ENCODE measurements around the gene CHPT1. TPM values are rescaled to one million over a fixed set of nuclear protein-coding genes. Genes with fewer than 3 reads are reported as not detected.
"Not testable (repeated sequence)": the region's sequence is repeated elsewhere in the genome, so short reads cannot be mapped to it uniquely, and the experiment has no call there.

The CHPT1 gene
- total RNA-seq, 3 donors from 2014 or later: 86.7 to 98.2 (median 97.2) TPM

DNA sequence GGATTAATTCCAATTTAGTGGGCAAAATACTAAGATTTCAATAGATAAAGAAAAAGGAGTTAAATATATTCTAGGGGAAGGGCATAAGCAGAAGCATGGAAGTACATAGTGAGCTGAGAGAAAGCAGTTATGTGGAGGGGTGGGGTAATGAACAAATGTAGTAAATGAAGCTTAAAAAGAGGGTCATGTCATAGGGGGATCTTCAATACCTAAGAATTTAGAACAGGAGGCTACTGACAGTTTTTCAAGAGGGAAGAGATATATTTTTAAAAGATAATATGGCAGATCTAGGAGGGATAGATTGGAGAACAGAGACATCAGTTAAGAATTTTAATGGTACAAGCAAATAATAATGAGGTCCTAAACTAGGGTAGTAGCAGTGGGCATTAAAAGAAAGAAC is 32.4 kb downstream of the CHPT1 start:
- no peaks in the 10 kb centered on the region for H3K36me3 ChIP-seq (ENCODE audit: low read depth)
- DNase-seq (no peak), ATAC-seq (no peak)
- H3K9me3 ChIP-seq: no peaks in the 10 kb centered on the region
- TF ChIP-seq, protein P1, sequence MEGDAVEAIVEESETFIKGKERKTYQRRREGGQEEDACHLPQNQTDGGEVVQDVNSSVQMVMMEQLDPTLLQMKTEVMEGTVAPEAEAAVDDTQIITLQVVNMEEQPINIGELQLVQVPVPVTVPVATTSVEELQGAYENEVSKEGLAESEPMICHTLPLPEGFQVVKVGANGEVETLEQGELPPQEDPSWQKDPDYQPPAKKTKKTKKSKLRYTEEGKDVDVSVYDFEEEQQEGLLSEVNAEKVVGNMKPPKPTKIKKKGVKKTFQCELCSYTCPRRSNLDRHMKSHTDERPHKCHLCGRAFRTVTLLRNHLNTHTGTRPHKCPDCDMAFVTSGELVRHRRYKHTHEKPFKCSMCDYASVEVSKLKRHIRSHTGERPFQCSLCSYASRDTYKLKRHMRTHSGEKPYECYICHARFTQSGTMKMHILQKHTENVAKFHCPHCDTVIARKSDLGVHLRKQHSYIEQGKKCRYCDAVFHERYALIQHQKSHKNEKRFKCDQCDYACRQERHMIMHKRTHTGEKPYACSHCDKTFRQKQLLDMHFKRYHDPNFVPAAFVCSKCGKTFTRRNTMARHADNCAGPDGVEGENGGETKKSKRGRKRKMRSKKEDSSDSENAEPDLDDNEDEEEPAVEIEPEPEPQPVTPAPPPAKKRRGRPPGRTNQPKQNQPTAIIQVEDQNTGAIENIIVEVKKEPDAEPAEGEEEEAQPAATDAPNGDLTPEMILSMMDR (IDR thresholded peaks at IDR 0.05): no peak
- H3K4me3 ChIP-seq: no peak overlapping the region
- H3K4me1 ChIP-seq (ENCODE audit: low read depth): no peaks in the 10 kb centered on the region
- intact Hi-C loops (cut with DNase I, micrococcal nuclease): no loop called here

DNA sequence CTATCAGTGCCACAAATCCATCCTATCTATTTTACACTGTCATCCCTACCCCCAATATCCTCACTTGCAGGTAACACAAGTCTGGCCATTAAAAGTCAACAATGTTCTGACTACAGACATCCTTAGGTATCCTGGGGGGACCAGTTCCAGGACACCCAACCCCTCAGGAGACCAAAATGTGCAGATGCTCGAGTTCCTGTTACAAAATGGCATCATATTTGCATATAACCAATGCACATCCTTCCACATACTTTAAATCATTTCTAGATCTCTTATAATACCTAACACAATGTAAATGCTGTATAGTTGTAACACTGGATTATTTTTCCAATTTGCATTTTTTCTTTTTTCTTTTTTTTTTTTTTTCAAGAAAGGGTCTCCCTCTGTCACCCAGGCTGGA is 34.9 kb downstream of the CHPT1 start:
- no peak overlapping the region for H3K4me3 ChIP-seq
- H3K9me3 ChIP-seq: no peaks in the 10 kb centered on the region
- H3K4me1 ChIP-seq (ENCODE audit: low read depth): no peaks in the 10 kb centered on the region
- TF ChIP-seq, protein P1 (IDR thresholded peaks at IDR 0.05): no peak
- DNase-seq (no peak), ATAC-seq (no peak)
- intact Hi-C loops (cut with DNase I, micrococcal nuclease): no loop called here
- no peaks in the 10 kb centered on the region for H3K36me3 ChIP-seq (ENCODE audit: low read depth)

DNA sequence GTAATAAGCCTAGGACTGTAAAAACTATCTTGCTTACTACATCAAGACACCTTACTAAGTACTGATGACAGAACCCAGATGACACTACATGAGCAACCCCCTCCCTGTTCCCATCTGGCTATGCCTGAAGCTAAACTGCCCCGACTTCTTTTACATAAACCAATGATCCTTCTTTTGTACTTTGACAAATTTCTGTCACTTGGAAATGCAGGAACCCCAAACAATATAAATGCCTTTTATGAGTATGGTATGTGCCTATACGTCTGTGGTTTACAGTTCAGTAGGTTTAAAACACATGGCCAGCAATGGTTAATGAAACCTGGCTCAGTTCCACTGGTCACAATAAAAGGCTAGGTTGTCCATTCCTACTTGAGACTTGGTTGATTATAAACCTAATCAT is 35.7 kb downstream of the CHPT1 start:
- intact Hi-C loops (cut with DNase I, micrococcal nuclease): no loop called here
- Histone ChIP-seq H3K4me1 (ENCODE audit: low read depth) (no peaks in the 10 kb centered on the region), H3K36me3 (ENCODE audit: low read depth) (no peaks in the 10 kb centered on the region), H3K4me3 (no peak overlapping the region), H3K9me3 (no peaks in the 10 kb centered on the region)
- DNase-seq: no peak
- ATAC-seq: peak; percentile 49
- TF ChIP-seq, protein P1 (IDR thresholded peaks at IDR 0.05): no peak

DNA sequence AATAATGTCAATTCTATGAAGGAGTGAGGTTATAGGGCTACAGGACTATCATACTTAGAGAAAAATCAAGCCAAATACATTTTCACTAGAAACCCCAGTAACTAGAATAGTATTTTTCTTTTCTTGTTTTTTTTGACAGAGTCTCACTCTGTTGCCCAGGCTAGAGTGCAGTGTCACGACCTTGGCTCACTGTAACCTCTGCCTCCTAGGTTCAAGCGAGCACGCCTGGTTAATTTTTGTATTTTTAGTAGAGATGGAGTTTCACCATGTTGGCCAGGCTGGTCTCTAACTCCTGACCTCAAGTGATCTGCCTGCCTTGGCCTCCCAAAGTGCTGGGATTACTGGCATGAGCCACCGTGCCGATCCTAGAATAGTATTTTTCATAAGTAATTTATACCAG is 37.0 kb downstream of the CHPT1 start:
- H3K4me3 ChIP-seq; H3K4me1 ChIP-seq (ENCODE audit: low read depth); intact Hi-C loops (cut with DNase I, micrococcal nuclease); DNase-seq; ATAC-seq; H3K9me3 ChIP-seq; H3K36me3 ChIP-seq (ENCODE audit: low read depth): not testable (repeated sequence)

DNA sequence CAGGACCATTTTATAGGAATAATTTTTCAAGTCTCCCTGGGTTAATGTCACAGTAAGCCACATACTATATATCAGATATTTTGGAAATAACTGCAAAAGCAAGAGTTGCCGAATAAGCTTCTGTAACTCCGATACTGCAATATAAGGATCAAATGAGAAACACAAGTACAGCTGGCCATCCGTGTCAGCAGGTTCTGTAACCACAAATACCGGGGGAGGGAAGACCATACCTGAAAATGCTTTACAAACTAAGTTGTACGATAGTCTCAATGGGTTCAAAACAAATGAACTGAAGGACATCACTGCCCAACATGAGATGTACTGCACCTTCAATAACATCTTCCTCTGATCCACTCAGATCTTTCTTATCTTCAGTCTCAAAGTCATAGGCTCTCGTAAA is 40.0 kb downstream of the CHPT1 start:
- no peaks in the 10 kb centered on the region for H3K4me1 ChIP-seq (ENCODE audit: low read depth)

DNA sequence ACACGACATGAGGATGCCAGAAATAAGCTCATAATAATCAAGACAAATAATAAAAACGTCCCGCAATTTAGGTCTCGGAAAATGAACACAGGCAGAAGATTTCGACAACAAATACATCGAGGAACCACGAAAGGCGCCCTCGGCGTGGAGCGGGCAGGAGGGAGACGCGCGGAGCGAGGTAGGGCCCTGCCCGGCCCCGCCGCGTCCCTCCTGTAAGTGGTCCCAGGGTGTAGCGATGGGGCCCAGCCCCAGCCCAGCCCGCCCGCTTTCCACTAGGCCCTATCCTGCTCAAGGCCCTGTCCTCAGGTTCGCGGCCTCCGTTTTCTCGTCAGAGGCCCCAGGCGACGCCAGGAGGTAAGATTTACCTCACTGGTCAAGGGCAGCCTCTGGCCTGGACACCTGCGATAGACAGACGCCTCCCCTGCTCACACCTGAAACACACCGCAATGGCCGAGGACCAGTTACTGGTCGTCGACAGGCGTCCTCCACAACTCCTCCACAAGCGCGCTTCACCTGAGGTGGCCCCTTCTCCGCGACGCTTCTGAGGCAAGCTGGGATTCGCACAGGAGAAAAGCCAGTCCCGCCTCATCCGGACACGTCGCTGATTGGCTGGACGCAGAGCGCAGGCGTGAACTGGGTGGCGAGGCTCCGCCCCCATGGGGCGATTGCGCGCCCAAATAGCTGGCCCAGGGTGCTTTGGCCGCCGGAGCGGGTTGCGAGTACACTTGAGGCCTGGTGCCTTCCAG is 41.7 kb downstream of the CHPT1 start, which contains the start of gene SYCP3:
Gene SYCP3, minus strand, starts transcription at position 543 of the 746 bp plus-strand sequence. CDS start 1,527 bp downstream, outside the sequence.
- no peak for ATAC-seq
- intact Hi-C loops (cut with DNase I, micrococcal nuclease): no loop called here
- H3K36me3 ChIP-seq (ENCODE audit: low read depth): no peaks in the 10 kb centered on the region

More for the DNA sequence above, 40.0 kb downstream of the CHPT1 start:
- TF ChIP-seq, protein P1 (IDR thresholded peaks at IDR 0.05): no peak
- Histone ChIP-seq H3K4me3 (no peak overlapping the region), H3K36me3 (ENCODE audit: low read depth) (no peaks in the 10 kb centered on the region), H3K9me3 (no peaks in the 10 kb centered on the region)
- DNase-seq: no peak
- no peak for ATAC-seq
- intact Hi-C loops (cut with DNase I, micrococcal nuclease): no loop called here

More for the DNA sequence above, 41.7 kb downstream of the CHPT1 start, which contains the start of gene SYCP3:
- no peak for DNase-seq
- Histone ChIP-seq H3K9me3 (no peaks in the 10 kb centered on the region), H3K4me1 (ENCODE audit: low read depth) (no peaks in the 10 kb centered on the region), H3K4me3 (no peak within 1 kb of the TSS)
- TF ChIP-seq, protein P1 (IDR thresholded peaks at IDR 0.05): no peak
